ENCODE measurements around the gene TMEM80. TPM values are rescaled to one million over a fixed set of nuclear protein-coding genes. Genes with fewer than 3 reads are reported as not detected.
"Not testable (repeated sequence)": the region's sequence is repeated elsewhere in the genome, so short reads cannot be mapped to it uniquely, and the experiment has no call there.

TMEM80 gene
- total RNA-seq, 1 donor from 2014 or later = 9.7 TPM

GRCh38 chr11:679271-680207 lies 16.1 kb upstream of the TMEM80 start:
- no peak for DNase-seq (ENCODE audit: low read depth, low spot score)

- no peak for DNase-seq (ENCODE audit: low read depth, low spot score)
Measured at GRCh38 chr11:680476-680875, 15.1 kb upstream of the TMEM80 start.

GRCh38 chr11:680970-681369 lies 14.6 kb upstream of the TMEM80 start:
- no peak for DNase-seq (ENCODE audit: low read depth, low spot score)

GRCh38 chr11:686451-687243 lies 9.0 kb upstream of the TMEM80 start:
- no peak for DNase-seq (ENCODE audit: low read depth, low spot score)

- DNase-seq (ENCODE audit: low read depth, low spot score) = no peak
Measured at GRCh38 chr11:687751-688150, 7.9 kb upstream of the TMEM80 start.

GRCh38 chr11:688681-689080 lies 6.9 kb upstream of the TMEM80 start:
- no peak for DNase-seq (ENCODE audit: low read depth, low spot score)

GRCh38 chr11:689625-690024 lies 6.0 kb upstream of the TMEM80 start:
- peak; percentile 71 for DNase-seq (ENCODE audit: low read depth, low spot score)

- DNase-seq (ENCODE audit: low read depth, low spot score) = not testable (repeated sequence)
Measured at GRCh38 chr11:690244-690643, 5.4 kb upstream of the TMEM80 start.

- no peak for DNase-seq (ENCODE audit: low read depth, low spot score)
Measured at GRCh38 chr11:690738-691633, 4.6 kb upstream of the TMEM80 start.

- DNase-seq (ENCODE audit: low read depth, low spot score) = no peak
Measured at GRCh38 chr11:691710-692590, 3.7 kb upstream of the TMEM80 start.

- no peak for DNase-seq (ENCODE audit: low read depth, low spot score)
Measured at GRCh38 chr11:692824-693414, 2.7 kb upstream of the TMEM80 start.

GRCh38 chr11:693415-693831 lies 2.2 kb upstream of the TMEM80 start:
- DNase-seq (ENCODE audit: low read depth, low spot score) = no peak

- no peak for DNase-seq (ENCODE audit: low read depth, low spot score)
Measured at GRCh38 chr11:693887-694562, 1.6 kb upstream of the TMEM80 start.

- peak; percentile 92 for DNase-seq (ENCODE audit: low read depth, low spot score)
Measured at GRCh38 chr11:694563-695287, 891 bp upstream of the TMEM80 start, which contains the start of gene DEAF1. Gene DEAF1, minus strand, starts transcription at chr11:695222. Its CDS starts 175 bp downstream, at chr11:695047.

GRCh38 chr11:695288-695537 lies 403 bp upstream of the TMEM80 start:
- no peak for DNase-seq (ENCODE audit: low read depth, low spot score)

- DNase-seq (ENCODE audit: low read depth, low spot score) = no peak
Measured at GRCh38 chr11:696955-697491, 1.4 kb downstream of the TMEM80 start.

GRCh38 chr11:697811-698311 lies 2.2 kb downstream of the TMEM80 start:
- DNase-seq (ENCODE audit: low read depth, low spot score) = no peak

GRCh38 chr11:698493-699115 lies 3.0 kb downstream of the TMEM80 start:
- DNase-seq (ENCODE audit: low read depth, low spot score) = no peak

Data from pulmonary artery endothelial cell (primary cell).